Measurements from ENCODE around the gene ARHGEF17.

The ARHGEF17 gene

GRCh38 chr11:73314117-73314961, 6.3 kb downstream of the ARHGEF17 start:
- no peak for DNase-seq (ENCODE audit: low read depth in 2 of 2)

- DNase-seq (ENCODE audit: low read depth in 2 of 2), result no peak
Observed at GRCh38 chr11:73315293-73316020, 7.4 kb downstream of the ARHGEF17 start.

GRCh38 chr11:73316422-73316821, 8.3 kb downstream of the ARHGEF17 start:
- no peak for DNase-seq (ENCODE audit: low read depth in 2 of 2)

GRCh38 chr11:73317373-73317772, 9.3 kb downstream of the ARHGEF17 start:
- no peak for DNase-seq (ENCODE audit: low read depth in 2 of 2)

- DNase-seq (ENCODE audit: low read depth in 2 of 2), result no peak
Observed at GRCh38 chr11:73317803-73318202, 9.7 kb downstream of the ARHGEF17 start.

- no peak for DNase-seq (ENCODE audit: low read depth in 2 of 2)
Observed at GRCh38 chr11:73318501-73319011, 10.5 kb downstream of the ARHGEF17 start.

GRCh38 chr11:73320763-73321603, 12.9 kb downstream of the ARHGEF17 start:
- no peak for DNase-seq (ENCODE audit: low read depth in 2 of 2)

GRCh38 chr11:73321604-73322381, 13.7 kb downstream of the ARHGEF17 start:
- DNase-seq (ENCODE audit: low read depth in 2 of 2), result no peak

GRCh38 chr11:73322382-73323306, 14.6 kb downstream of the ARHGEF17 start:
- no peak for DNase-seq (ENCODE audit: low read depth in 2 of 2)

GRCh38 chr11:73323464-73323863, 15.4 kb downstream of the ARHGEF17 start:
- DNase-seq (ENCODE audit: low read depth in 2 of 2), result no peak

GRCh38 chr11:73324116-73324515, 16.0 kb downstream of the ARHGEF17 start:
- no peak for DNase-seq (ENCODE audit: low read depth in 2 of 2)

GRCh38 chr11:73324665-73325035, 16.6 kb downstream of the ARHGEF17 start:
- no peak for DNase-seq (ENCODE audit: low read depth in 2 of 2)

GRCh38 chr11:73325036-73325981, 17.2 kb downstream of the ARHGEF17 start:
- no peak for DNase-seq (ENCODE audit: low read depth in 2 of 2)

- no peak for DNase-seq (ENCODE audit: low read depth in 2 of 2)
Observed at GRCh38 chr11:73326929-73327811, 19.1 kb downstream of the ARHGEF17 start.

GRCh38 chr11:73327812-73328364, 19.8 kb downstream of the ARHGEF17 start:
- no peak for DNase-seq (ENCODE audit: low read depth in 2 of 2)

- DNase-seq (ENCODE audit: low read depth in 2 of 2), result no peak
Observed at GRCh38 chr11:73330569-73331093, 22.6 kb downstream of the ARHGEF17 start.
